Progenitor cell of endocrine pancreas (in vitro differentiated cells): ENCODE results near the gene KDR. TPM values are rescaled to one million over a fixed set of nuclear protein-coding genes. Genes with fewer than 3 reads are reported as not detected.

Source experiments
- DNase-seq: peaks from one replicate; pipeline ENCODE4 v3.0.0; 2021; ENCODE audit warnings: low spot score; ENCODE audit not compliant: unreplicated experiment
- H3K27ac Mint-ChIP-seq: 2 replicates; pipeline ENCODE4 v1.8.0; 2021; ENCODE audit warnings: mild to moderate bottlenecking, moderate library complexity, mixed read lengths
- H3K27me3 Mint-ChIP-seq: 2 replicates; pipeline ENCODE4 v1.8.0; 2021; ENCODE audit warnings: mixed read lengths
- H3K36me3 Mint-ChIP-seq: 2 replicates; pipeline ENCODE4 v1.8.0; 2022; ENCODE audit warnings: mixed read lengths; ENCODE audit not compliant: insufficient read depth
- H3K4me1 Mint-ChIP-seq: 2 replicates; pipeline ENCODE4 v1.8.0; 2021; ENCODE audit warnings: low read depth, mixed read lengths
- H3K4me3 Mint-ChIP-seq: 2 replicates; pipeline ENCODE4 v1.8.0; 2021; ENCODE audit warnings: low read depth, mild to moderate bottlenecking, moderate library complexity, mixed read lengths
- H3K9me3 Mint-ChIP-seq: 2 replicates; pipeline ENCODE4 v1.8.0; 2021; ENCODE audit warnings: low read depth, mixed read lengths
- total RNA-seq: library from RNA; stranded (reverse); gene quantifications from 2 replicates; pipeline ENCODE4 v1.2.1, GENCODE V29; 2021
- TF ChIP-seq, protein P1 (sequence below): fragments of 200-600 bp; sonication (generic); IDR thresholded peaks from one replicate; pipeline ENCODE4 v1.5.0; 2021; ENCODE audit warnings: antibody characterized with exemption, mild to moderate bottlenecking; ENCODE audit not compliant: unreplicated experiment

KDR gene
- total RNA-seq, 1 donor from 2014 or later, result 0.22 TPM

DNA sequence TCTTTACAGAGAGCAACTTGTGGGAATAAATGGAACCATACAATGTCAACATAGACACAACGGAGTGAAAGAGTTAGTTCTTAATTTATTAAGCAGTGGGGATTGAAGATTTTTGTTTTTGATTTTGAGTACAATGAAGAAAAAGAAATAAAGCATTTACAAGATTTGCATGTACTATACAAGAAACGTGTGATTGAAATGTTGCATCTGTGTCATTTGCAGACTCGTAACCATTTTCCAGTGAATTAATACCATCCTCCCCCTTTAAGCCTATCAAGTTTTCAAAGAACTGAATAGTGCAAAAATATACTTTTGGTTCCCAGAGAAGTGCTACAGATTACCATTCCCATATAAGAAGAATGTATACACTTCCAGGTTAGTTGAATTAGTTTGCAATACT lies 8.6 kb upstream of the KDR start:
- H3K27ac Mint-ChIP-seq, result no peak overlapping the region
- no peaks in the 10 kb centered on the region for H3K36me3 Mint-ChIP-seq
- H3K27me3 Mint-ChIP-seq, result peaks cover 8% of the 10 kb centered on the region
- no peaks in the 10 kb centered on the region for H3K9me3 Mint-ChIP-seq
- no peak for DNase-seq
- H3K4me3 Mint-ChIP-seq, result no peak overlapping the region
- no peaks in the 10 kb centered on the region for H3K4me1 Mint-ChIP-seq
- TF ChIP-seq, protein P1, sequence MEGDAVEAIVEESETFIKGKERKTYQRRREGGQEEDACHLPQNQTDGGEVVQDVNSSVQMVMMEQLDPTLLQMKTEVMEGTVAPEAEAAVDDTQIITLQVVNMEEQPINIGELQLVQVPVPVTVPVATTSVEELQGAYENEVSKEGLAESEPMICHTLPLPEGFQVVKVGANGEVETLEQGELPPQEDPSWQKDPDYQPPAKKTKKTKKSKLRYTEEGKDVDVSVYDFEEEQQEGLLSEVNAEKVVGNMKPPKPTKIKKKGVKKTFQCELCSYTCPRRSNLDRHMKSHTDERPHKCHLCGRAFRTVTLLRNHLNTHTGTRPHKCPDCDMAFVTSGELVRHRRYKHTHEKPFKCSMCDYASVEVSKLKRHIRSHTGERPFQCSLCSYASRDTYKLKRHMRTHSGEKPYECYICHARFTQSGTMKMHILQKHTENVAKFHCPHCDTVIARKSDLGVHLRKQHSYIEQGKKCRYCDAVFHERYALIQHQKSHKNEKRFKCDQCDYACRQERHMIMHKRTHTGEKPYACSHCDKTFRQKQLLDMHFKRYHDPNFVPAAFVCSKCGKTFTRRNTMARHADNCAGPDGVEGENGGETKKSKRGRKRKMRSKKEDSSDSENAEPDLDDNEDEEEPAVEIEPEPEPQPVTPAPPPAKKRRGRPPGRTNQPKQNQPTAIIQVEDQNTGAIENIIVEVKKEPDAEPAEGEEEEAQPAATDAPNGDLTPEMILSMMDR, result no peak

DNA sequence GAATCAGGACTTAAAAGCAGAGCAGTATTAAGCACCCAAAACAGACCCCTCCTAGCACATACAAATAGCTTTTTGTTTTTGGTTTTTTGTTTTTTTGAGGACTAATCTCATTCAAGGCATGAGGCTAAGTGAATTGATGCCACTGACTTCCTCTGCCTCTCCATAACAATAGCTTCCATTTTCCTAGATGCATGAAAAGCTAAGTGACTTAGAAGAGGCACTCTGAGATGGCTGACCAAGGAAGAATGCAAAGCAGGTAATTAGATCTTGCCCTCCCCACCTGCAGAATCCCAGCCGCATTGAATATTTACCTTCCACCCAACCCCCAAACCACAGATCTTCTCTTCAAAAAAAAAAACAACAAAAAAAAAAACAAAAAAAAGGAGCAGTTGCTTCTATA lies 7.4 kb upstream of the KDR start:
- H3K27me3 Mint-ChIP-seq, result peaks cover 13% of the 10 kb centered on the region
- DNase-seq, result no peak
- H3K36me3 Mint-ChIP-seq, result no peaks in the 10 kb centered on the region
- H3K4me1 Mint-ChIP-seq, result no peaks in the 10 kb centered on the region
- TF ChIP-seq, protein P1, result no peak
- no peak overlapping the region for H3K27ac Mint-ChIP-seq
- H3K4me3 Mint-ChIP-seq, result no peak overlapping the region
- no peaks in the 10 kb centered on the region for H3K9me3 Mint-ChIP-seq

DNA sequence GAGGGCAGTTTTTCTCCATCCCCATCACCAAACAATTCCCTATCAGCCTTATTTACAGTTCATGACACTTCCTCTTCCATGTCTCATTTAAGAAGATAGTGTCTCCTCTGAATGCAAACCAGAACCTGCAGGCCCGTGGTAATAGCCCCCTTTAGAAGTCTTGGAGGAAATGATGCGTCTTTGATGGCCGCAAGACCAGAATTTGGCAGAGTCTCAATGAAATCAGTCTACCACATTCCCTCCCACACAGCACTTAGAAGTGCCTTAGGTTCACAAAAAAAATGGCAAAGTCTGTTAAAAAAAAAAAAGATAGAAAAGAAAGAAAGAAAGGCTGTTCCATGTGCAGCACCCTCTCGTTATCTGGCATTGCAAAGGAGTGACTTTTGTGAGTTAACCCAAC lies 2.1 kb upstream of the KDR start:
- no peak overlapping the region for H3K4me3 Mint-ChIP-seq
- peaks cover 11% of the 10 kb centered on the region for H3K4me1 Mint-ChIP-seq
- H3K27ac Mint-ChIP-seq, result no peak overlapping the region
- H3K9me3 Mint-ChIP-seq, result no peaks in the 10 kb centered on the region
- TF ChIP-seq, protein P1, result no peak
- no peak for DNase-seq
- no peaks in the 10 kb centered on the region for H3K36me3 Mint-ChIP-seq
- peaks cover 58% of the 10 kb centered on the region for H3K27me3 Mint-ChIP-seq

DNA sequence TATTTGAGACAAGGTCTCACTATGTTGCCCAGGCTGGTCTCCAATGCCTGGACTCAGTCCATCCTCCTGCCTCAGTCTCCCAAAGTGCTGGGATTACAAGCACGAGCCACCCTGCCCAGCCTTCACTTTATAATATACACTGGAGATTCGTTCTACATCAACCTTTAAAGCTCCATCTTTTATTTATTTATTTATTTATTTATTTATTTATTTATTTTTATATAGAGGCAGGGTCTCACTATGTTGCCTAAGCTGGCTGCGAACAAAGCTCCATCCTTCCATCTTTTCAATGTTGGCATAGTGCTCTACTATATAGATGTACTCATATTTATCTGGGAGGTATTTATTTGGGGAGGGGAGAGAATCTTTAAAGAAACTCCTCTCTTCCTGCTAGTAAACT lies 1.7 kb upstream of the KDR start:
- Mint-ChIP-seq H3K4me1 (peaks cover 13% of the 10 kb centered on the region), H3K9me3 (no peaks in the 10 kb centered on the region), H3K36me3 (no peaks in the 10 kb centered on the region), H3K4me3 (no peak overlapping the region), H3K27ac (no peak overlapping the region), H3K27me3 (peaks cover 63% of the 10 kb centered on the region)
- TF ChIP-seq, protein P1, result no peak
- no peak for DNase-seq

DNA sequence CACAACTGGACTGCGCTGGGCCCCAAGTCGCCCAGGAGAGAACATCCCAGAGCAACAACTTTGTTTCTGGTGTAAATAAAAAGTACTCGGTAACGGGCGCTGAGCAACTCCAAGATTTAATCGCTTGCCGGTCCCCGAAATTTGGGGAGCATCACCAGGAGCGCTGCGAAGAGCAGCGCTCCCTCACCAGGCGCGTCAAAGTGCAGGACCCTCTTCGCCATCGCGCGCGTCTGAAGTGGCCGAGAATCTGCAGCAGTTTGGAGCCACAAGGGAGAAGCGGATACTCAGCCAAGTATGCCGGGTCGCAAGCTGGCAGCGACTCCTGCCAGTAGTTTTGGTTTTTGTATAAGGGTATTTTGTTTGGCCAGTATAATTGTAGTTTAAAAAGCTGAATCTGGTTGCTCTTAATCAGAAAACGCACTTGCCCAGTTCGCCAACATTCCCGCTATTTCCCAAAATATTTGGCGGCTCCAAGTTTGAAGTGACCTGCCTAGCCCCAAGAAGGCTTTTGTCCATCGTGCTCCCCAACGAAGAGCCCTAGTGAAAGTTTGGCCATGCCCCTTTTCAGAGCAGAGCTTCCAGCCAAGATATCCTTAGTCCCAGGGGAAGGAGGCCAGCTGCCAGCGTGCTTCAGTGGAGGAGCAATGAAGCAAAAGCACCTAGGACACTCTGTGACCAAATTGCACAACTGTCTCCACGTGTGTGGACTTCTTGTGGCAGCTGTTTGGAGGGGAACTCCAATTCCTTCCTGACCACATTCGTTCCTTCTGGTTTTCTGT lies 557 bp upstream of the KDR start:
- TF ChIP-seq, protein P1, result no peak
- Mint-ChIP-seq H3K4me1 (peaks cover 13% of the 10 kb centered on the region), H3K4me3 (peak overlapping the region; percentile 68), H3K27ac (no peak overlapping the region), H3K36me3 (no peaks in the 10 kb centered on the region), H3K27me3 (peaks cover 68% of the 10 kb centered on the region), H3K9me3 (no peaks in the 10 kb centered on the region)
- no peak for DNase-seq
